Activated CD4-positive, alpha-beta memory T cell treated with anti-CD3 and anti-CD28 coated beads for 36 hours (primary cell): ENCODE measurements around the gene PEX13. TPM values are rescaled to one million over a fixed set of nuclear protein-coding genes. Genes with fewer than 3 reads are reported as not detected.
"Not testable (repeated sequence)": the region's sequence is repeated elsewhere in the genome, so short reads cannot be mapped to it uniquely, and the experiment has no call there.

Source experiments
- CTCF ChIA-PET: fragments of 350-600 bp; sonication (Branson Sonifier 250); formaldehyde crosslinking; loops from one replicate; lab custom pipeline; 2021; ENCODE audit warnings: antibody characterized with exemption, inconsistent platforms; lab: Charles Lee
- POLR2A ChIA-PET: fragments of 350-600 bp; sonication (Branson Sonifier 250); formaldehyde crosslinking; loops from one replicate; lab custom pipeline; 2021; ENCODE audit warnings: antibody characterized with exemption; lab: Charles Lee
- DNase-seq: peaks from one replicate; pipeline ENCODE4 v3.0.0-alpha.2; 2020
- H3K27ac Mint-ChIP-seq: one replicate; pipeline ENCODE4 v1.8.0; 2021; ENCODE audit warnings: mixed read lengths
- H3K27me3 Mint-ChIP-seq: one replicate; pipeline ENCODE4 v1.8.0; 2021; ENCODE audit warnings: mixed read lengths
- H3K36me3 Mint-ChIP-seq: one replicate; pipeline ENCODE4 v1.8.0; 2021; ENCODE audit warnings: mixed read lengths
- H3K4me1 Mint-ChIP-seq: one replicate; pipeline ENCODE4 v1.8.0; 2021; ENCODE audit warnings: low read depth, mixed read lengths
- H3K4me3 Mint-ChIP-seq: one replicate; pipeline ENCODE4 v1.8.0; 2021; ENCODE audit warnings: mild to moderate bottlenecking, mixed read lengths
- H3K9me3 Mint-ChIP-seq: one replicate; pipeline ENCODE4 v1.8.0; 2021; ENCODE audit warnings: mixed read lengths
- intact Hi-C: fragments of 100-400 bp; cut with micrococcal nuclease; formaldehyde crosslinking; loops from one replicate; pipeline ENCODE4 v1.15.1; 2023
- total RNA-seq, 2 experiments: library from RNA; stranded (reverse); gene quantifications; one replicate each; pipeline ENCODE4 v1.2.3, GENCODE V29; 2021

Gene PEX13, protein sequence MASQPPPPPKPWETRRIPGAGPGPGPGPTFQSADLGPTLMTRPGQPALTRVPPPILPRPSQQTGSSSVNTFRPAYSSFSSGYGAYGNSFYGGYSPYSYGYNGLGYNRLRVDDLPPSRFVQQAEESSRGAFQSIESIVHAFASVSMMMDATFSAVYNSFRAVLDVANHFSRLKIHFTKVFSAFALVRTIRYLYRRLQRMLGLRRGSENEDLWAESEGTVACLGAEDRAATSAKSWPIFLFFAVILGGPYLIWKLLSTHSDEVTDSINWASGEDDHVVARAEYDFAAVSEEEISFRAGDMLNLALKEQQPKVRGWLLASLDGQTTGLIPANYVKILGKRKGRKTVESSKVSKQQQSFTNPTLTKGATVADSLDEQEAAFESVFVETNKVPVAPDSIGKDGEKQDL
- total RNA-seq = 10 to 100 TPM; 18.4 to 18.7 TPM

DNA sequence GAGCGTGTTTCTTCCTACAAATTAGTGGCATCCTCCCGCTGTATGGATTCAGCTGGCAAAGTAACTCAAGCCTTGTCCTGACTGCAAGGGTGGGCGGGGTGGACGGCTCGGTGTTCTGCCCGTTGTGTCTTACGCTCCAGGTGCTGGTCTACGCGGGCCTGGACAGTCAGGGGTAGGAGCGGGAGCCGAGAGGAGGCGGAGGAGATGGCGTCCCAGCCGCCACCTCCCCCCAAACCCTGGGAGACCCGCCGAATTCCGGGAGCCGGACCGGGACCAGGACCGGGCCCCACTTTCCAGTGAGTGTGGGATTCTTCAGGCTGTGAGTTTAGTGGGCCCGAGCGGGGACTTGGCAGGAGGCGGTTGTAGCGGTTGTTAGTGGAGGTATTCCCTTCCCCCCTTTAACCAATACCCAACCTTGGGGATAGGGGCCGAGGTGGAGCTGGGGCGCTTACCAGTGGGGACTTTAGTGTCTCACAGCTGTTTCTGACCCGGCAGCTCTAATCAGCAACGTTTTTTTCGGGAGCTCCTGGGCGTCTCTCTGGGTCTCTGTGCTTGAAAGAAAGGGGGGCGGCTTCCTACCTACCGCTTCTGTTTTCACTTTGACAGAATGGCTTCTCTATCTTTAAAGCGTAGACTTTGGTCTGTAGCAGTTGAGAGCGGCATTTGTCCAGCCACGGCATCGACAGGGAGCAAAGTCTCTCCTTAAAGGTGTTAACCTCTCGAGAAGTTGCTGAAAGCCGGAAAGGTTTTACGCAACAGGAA, at the start of gene PEX13, which contains the start of gene PUS10:
Gene PEX13 (plus strand): TSS at position 165 of the 762 bp plus-strand sequence. CDS start 40 bp downstream, at position 205.
Gene PUS10 (minus strand): TSS at position 700 of the 762 bp plus-strand sequence. CDS start 6,365 bp downstream, outside the sequence.
- CTCF ChIA-PET = interaction anchor here (0.9 kb wide), 1 partner anchor 19 kb away, joined by 5 read pairs; no protein-coding TSS in a partner anchor
- intact Hi-C loops = loop anchor here (1.0 to 10.0 kb wide), 11 partner anchors 40 to 1177 kb away; partner anchors contain the start of genes B3GNT2, PAPOLG, REL and SANBR
- DNase-seq = peak; percentile 81
- Mint-ChIP-seq H3K27ac (peak within 1 kb of the TSS; percentile 96), H3K4me1 (peaks cover 33% of the 10 kb centered on the region), H3K9me3 (no peaks in the 10 kb centered on the region), H3K27me3 (no peaks in the 10 kb centered on the region), H3K36me3 (peaks cover 13% of the 10 kb centered on the region), H3K4me3 (peak within 1 kb of the TSS; percentile 94)
- POLR2A ChIA-PET = interaction anchor here (0.7 to 1.4 kb wide), 3 partner anchors 127 to 261 kb away, joined by 3 to 6 read pairs (median 5); partner anchors contain the start of genes PAPOLG and REL

DNA sequence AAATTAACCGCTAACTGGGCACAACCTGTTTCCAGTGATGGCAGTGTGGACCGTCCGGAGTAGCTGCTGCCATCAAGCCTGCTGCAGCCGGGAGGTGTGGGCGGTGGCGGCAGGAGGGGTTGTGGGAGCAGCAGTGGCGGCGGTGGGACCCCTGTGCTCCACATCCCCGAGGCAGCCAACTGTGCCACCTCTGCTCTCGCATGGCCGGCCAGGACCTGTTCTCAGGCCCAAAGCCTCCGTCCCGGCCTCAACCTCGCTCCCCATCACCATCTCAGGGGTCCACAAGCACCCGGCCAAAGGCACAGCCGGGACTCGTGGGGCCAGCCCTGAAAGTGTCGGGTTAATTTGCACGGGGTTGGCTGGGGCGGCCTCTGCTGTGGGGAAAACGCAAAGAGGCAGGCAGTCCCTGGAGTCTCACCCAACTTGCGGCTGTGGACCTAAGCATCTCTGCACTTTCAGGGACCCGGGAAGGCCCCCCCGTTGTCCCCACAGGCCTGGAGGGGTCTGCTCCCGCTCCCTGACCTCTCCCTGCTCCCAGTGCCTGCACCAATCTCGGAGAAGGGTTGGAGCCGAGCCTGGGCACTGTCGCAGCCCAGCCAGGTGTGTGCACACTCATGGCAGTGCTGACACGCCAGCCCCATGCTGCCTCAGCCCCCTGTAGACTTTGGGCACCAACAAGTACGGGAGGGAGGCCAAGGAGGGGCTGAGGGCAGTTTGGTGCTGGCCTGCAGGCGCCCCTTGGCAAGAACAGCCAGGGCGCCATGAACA, 44.4 kb upstream of the PEX13 start:
- ChIA-PET CTCF (interaction anchor here (1.0 kb wide), 1 partner anchor 58 kb away, joined by 3 read pairs; no protein-coding TSS in a partner anchor), POLR2A (no interaction called here)
- intact Hi-C loops = no loop called here

GRCh38 chr2:60973705-60974104, 43.8 kb upstream of the PEX13 start:
- ChIA-PET CTCF (interaction anchor here (0.9 to 1.2 kb wide), 3 partner anchors 25 to 168 kb away, joined by 3 read pairs; no protein-coding TSS in a partner anchor), POLR2A (no interaction called here)
- DNase-seq = no peak
- intact Hi-C loops = no loop called here
- no peaks in the 10 kb centered on the region for H3K36me3 Mint-ChIP-seq
- H3K4me3 Mint-ChIP-seq = no peak overlapping the region
- H3K9me3 Mint-ChIP-seq = no peaks in the 10 kb centered on the region
- H3K4me1 Mint-ChIP-seq = peaks cover 33% of the 10 kb centered on the region
- no peak overlapping the region for H3K27ac Mint-ChIP-seq
- no peaks in the 10 kb centered on the region for H3K27me3 Mint-ChIP-seq

More for the DNA sequence above, 44.4 kb upstream of the PEX13 start:
- Mint-ChIP-seq H3K9me3 (no peaks in the 10 kb centered on the region), H3K4me1 (peaks cover 33% of the 10 kb centered on the region), H3K36me3 (no peaks in the 10 kb centered on the region), H3K4me3 (no peak overlapping the region), H3K27ac (no peak overlapping the region), H3K27me3 (no peaks in the 10 kb centered on the region)
- DNase-seq = no peak

- POLR2A ChIA-PET = no interaction called here
- Mint-ChIP-seq H3K36me3 (no peaks in the 10 kb centered on the region), H3K9me3 (no peaks in the 10 kb centered on the region), H3K4me3 (no peak overlapping the region), H3K27ac (no peak overlapping the region), H3K27me3 (no peaks in the 10 kb centered on the region), H3K4me1 (peaks cover 33% of the 10 kb centered on the region)
- no peak for DNase-seq
- intact Hi-C loops = no loop called here
- CTCF ChIA-PET = interaction anchor here (0.9 to 1.2 kb wide), 2 partner anchors 24 to 169 kb away, joined by 3 read pairs; no protein-coding TSS in a partner anchor
These were observed 42.9 kb upstream of the PEX13 start for GRCh38 chr2:60974652-60975051.

DNA sequence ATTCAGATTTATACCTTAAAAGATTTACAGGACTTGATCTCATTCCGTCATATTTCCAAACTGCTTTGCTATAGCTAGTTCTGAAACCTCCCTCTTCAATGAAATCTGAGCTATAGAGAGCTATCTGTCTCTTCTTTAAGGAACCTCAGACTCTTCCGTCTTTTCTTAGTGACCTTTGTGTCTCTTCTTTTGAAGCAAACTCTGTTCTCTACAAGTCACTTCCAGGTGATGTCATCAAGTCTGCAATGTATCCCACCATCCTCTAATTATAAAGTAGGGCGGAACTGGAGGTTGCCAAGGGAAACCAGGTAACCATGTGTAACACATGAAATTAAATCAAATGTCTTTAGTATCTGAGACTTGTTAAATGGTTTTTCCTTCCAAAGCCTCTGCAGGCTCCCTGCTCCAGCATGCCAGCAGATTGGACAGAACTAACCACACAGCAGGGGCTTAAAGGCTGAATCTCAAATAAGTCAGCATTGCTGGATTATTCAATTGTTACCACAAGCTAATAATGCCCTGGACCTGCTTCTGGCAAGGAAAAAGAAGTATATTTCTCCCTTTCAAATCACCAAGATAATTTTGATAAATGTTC, 41.2 kb upstream of the PEX13 start:
- CTCF ChIA-PET = interaction anchor here (1.0 kb wide), 1 partner anchor 10 kb away, joined by 6 read pairs; no protein-coding TSS in a partner anchor
- Mint-ChIP-seq H3K27ac (no peak overlapping the region), H3K36me3 (no peaks in the 10 kb centered on the region), H3K4me1 (peaks cover 35% of the 10 kb centered on the region), H3K4me3 (no peak overlapping the region), H3K27me3 (no peaks in the 10 kb centered on the region), H3K9me3 (no peaks in the 10 kb centered on the region)
- intact Hi-C loops = loop anchor here (2.0 kb wide), 2 partner anchors 16 to 170 kb away; no protein-coding TSS in a partner anchor
- no peak for DNase-seq
- POLR2A ChIA-PET = no interaction called here

- no peak overlapping the region for H3K4me3 Mint-ChIP-seq
- H3K36me3 Mint-ChIP-seq = no peaks in the 10 kb centered on the region
- DNase-seq = peak; percentile 29
- H3K27ac Mint-ChIP-seq = peak overlapping the region; percentile 35
- no peaks in the 10 kb centered on the region for H3K9me3 Mint-ChIP-seq
- intact Hi-C loops = loop anchor here (1.0 to 2.0 kb wide), 4 partner anchors 16 to 170 kb away; partner anchors contain the start of gene PEX13
- ChIA-PET POLR2A (no interaction called here), CTCF (interaction anchor here (1.0 to 1.2 kb wide), 2 partner anchors 11 to 22 kb away, joined by 5 to 6 read pairs; no protein-coding TSS in a partner anchor)
- H3K4me1 Mint-ChIP-seq = peaks cover 30% of the 10 kb centered on the region
- no peaks in the 10 kb centered on the region for H3K27me3 Mint-ChIP-seq
These were observed 40.5 kb upstream of the PEX13 start for GRCh38 chr2:60976875-60977561.

GRCh38 chr2:60977562-60977895, 40.0 kb upstream of the PEX13 start:
- H3K36me3 Mint-ChIP-seq = no peaks in the 10 kb centered on the region
- peak overlapping the region; percentile 35 for H3K27ac Mint-ChIP-seq
- ChIA-PET CTCF (interaction anchor here (1.0 to 1.2 kb wide), 2 partner anchors 11 to 21 kb away, joined by 5 to 6 read pairs; no protein-coding TSS in a partner anchor), POLR2A (no interaction called here)
- H3K4me1 Mint-ChIP-seq = peaks cover 28% of the 10 kb centered on the region
- intact Hi-C loops = loop anchor here (1.0 to 2.0 kb wide), 4 partner anchors 15 to 171 kb away; partner anchors contain the start of gene PEX13
- H3K27me3 Mint-ChIP-seq = no peaks in the 10 kb centered on the region
- H3K9me3 Mint-ChIP-seq = no peaks in the 10 kb centered on the region
- no peak for DNase-seq
- H3K4me3 Mint-ChIP-seq = no peak overlapping the region

GRCh38 chr2:60979231-60979630, 38.3 kb upstream of the PEX13 start:
- Mint-ChIP-seq H3K9me3 (no peaks in the 10 kb centered on the region), H3K27ac (no peak overlapping the region), H3K27me3 (no peaks in the 10 kb centered on the region), H3K36me3 (no peaks in the 10 kb centered on the region), H3K4me1 (peaks cover 27% of the 10 kb centered on the region), H3K4me3 (no peak overlapping the region)
- intact Hi-C loops = no loop called here
- ChIA-PET POLR2A (no interaction called here), CTCF (no interaction called here)
- DNase-seq = no peak

DNA sequence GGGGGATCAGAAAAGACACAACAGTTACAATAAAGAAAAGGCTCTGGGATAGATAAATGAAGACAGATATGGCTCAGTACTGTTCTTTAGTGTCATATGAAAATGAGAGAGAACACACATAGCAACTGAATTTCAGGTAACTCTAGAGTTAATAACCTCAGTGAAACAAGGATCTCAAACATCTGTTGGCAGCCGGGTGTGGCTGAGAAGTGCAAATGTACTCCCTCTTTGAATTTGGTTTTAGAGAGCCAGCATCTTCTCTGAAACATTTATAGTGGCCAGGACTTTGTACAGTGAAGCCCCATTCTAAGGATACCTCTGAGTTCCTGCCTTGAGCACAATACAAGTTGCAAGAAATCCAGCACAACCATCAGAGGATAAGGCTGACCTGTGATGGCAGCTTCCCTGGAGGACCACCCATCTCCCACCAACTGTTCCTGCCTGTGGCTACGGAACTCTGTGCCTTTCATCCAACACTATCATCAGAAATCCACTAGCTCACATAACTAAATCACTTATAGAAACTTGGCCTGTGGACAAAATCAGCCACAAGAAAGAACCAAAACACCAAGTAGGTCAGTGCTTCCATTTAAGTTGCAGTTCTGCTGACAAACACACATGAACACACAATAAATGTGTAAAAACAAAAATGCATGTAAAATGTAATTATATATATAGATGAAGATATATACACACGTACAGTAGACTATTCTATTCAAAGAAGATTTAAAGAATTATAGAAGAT, 37.3 kb upstream of the PEX13 start:
- DNase-seq = no peak
- Mint-ChIP-seq H3K4me3 (no peak overlapping the region), H3K27ac (no peak overlapping the region), H3K9me3 (no peaks in the 10 kb centered on the region), H3K27me3 (no peaks in the 10 kb centered on the region), H3K4me1 (peaks cover 27% of the 10 kb centered on the region), H3K36me3 (no peaks in the 10 kb centered on the region)
- ChIA-PET POLR2A (no interaction called here), CTCF (interaction anchor here (1.7 kb wide), 1 partner anchor 19 kb away, joined by 6 read pairs; no protein-coding TSS in a partner anchor)
- intact Hi-C loops = no loop called here

DNA sequence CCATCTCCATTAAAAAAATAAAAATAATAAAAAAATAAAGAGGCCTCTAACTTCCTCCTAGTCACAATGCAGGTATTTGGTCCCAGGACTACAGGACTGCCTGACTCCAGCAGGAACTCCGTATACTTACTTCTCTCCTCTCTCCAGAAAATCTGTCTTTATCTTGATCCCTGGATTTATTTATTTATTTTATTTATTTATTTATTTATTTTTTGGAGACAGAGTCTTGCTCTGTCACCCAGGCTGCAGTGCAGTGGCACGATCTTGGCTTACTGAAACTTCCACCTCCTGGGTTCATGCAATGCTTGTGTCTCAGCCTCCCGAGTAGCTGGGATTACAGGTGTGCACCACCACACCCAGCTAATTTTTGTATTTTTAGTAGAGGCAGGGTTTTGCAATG, 35.5 kb upstream of the PEX13 start:
- CTCF ChIA-PET = interaction anchor here (1.9 kb wide), 1 partner anchor 15 kb away, joined by 4 read pairs; no protein-coding TSS in a partner anchor
- peaks cover 16% of the 10 kb centered on the region for H3K4me1 Mint-ChIP-seq
- H3K9me3 Mint-ChIP-seq, H3K27me3 Mint-ChIP-seq, H3K27ac Mint-ChIP-seq, H3K4me3 Mint-ChIP-seq, DNase-seq, H3K36me3 Mint-ChIP-seq, POLR2A ChIA-PET, intact Hi-C loops: not testable (repeated sequence)
